ENCODE measurements around the gene NUBPL.
"Not testable (repeated sequence)": the region's sequence is repeated elsewhere in the genome, so short reads cannot be mapped to it uniquely, and the experiment has no call there.

NUBPL gene

GRCh38 chr14:31578792-31579501 lies 17.7 kb downstream of the NUBPL start:
- DNase-seq (ENCODE audit: low spot score) = no peak

- DNase-seq (ENCODE audit: low spot score) = no peak
Measured at GRCh38 chr14:31580234-31580633, 19.0 kb downstream of the NUBPL start.

GRCh38 chr14:31582286-31582691 lies 21.1 kb downstream of the NUBPL start:
- no peak for DNase-seq (ENCODE audit: low spot score)

- DNase-seq (ENCODE audit: low spot score) = no peak
Measured at GRCh38 chr14:31582836-31583452, 21.7 kb downstream of the NUBPL start.

- no peak for DNase-seq (ENCODE audit: low spot score)
Measured at GRCh38 chr14:31590206-31590605, 29.0 kb downstream of the NUBPL start.

GRCh38 chr14:31592122-31592521 lies 30.9 kb downstream of the NUBPL start:
- DNase-seq (ENCODE audit: low spot score) = no peak

GRCh38 chr14:31592631-31593030 lies 31.4 kb downstream of the NUBPL start:
- DNase-seq (ENCODE audit: low spot score) = no peak

- DNase-seq (ENCODE audit: low spot score) = no peak
Measured at GRCh38 chr14:31596342-31597095, 35.3 kb downstream of the NUBPL start.

- no peak for DNase-seq (ENCODE audit: low spot score)
Measured at GRCh38 chr14:31605702-31606101, 44.5 kb downstream of the NUBPL start.

- no peak for DNase-seq (ENCODE audit: low spot score)
Measured at GRCh38 chr14:31611778-31612433, 50.7 kb downstream of the NUBPL start.

- DNase-seq (ENCODE audit: low spot score) = no peak
Measured at GRCh38 chr14:31613188-31613587, 52.0 kb downstream of the NUBPL start.

GRCh38 chr14:31618884-31619283 lies 57.7 kb downstream of the NUBPL start:
- DNase-seq (ENCODE audit: low spot score) = not testable (repeated sequence)

- DNase-seq (ENCODE audit: low spot score) = no peak
Measured at GRCh38 chr14:31619440-31619839, 58.2 kb downstream of the NUBPL start.

- not testable (repeated sequence) for DNase-seq (ENCODE audit: low spot score)
Measured at GRCh38 chr14:31620898-31621297, 59.7 kb downstream of the NUBPL start.

- no peak for DNase-seq (ENCODE audit: low spot score)
Measured at GRCh38 chr14:31622060-31622459, 60.9 kb downstream of the NUBPL start.

- not testable (repeated sequence) for DNase-seq (ENCODE audit: low spot score)
Measured at GRCh38 chr14:31652900-31653299, 91.7 kb downstream of the NUBPL start.

- DNase-seq (ENCODE audit: low spot score) = no peak
Measured at GRCh38 chr14:31657917-31658316, 96.7 kb downstream of the NUBPL start.

- DNase-seq (ENCODE audit: low spot score) = no peak
Measured at GRCh38 chr14:31659278-31659677, 98.1 kb downstream of the NUBPL start.

GRCh38 chr14:31660191-31660590 lies 99.0 kb downstream of the NUBPL start:
- no peak for DNase-seq (ENCODE audit: low spot score)

- DNase-seq (ENCODE audit: low spot score) = no peak
Measured at GRCh38 chr14:31660728-31661127, 99.5 kb downstream of the NUBPL start.

GRCh38 chr14:31668348-31668747 lies 107.1 kb downstream of the NUBPL start:
- DNase-seq (ENCODE audit: low spot score) = no peak

- DNase-seq (ENCODE audit: low spot score) = no peak
Measured at GRCh38 chr14:31672709-31673108, 111.5 kb downstream of the NUBPL start.

- no peak for DNase-seq (ENCODE audit: low spot score)
Measured at GRCh38 chr14:31677052-31677451, 115.8 kb downstream of the NUBPL start.

Data from ecto neural progenitor cell (in vitro differentiated cells).